OCI-LY1 (cell line): ENCODE results near the gene LINS1.

ENCODE experiments used
- H2AFZ ChIP-seq: fragments of 200-600 bp; sonication (generic), shearing (Covaris generic); 2 replicates; pipeline ENCODE4 v1.6.0; 2014; ENCODE audit warnings: antibody characterized with exemption, mild to moderate bottlenecking, low read length
- H3F3A ChIP-seq: fragments of 200-600 bp; sonication (generic), shearing (Covaris generic); 2 replicates; pipeline ENCODE4 v1.6.0; 2014; ENCODE audit warnings: mild to moderate bottlenecking, antibody characterized with exemption, low read length, moderate library complexity; ENCODE audit not compliant: insufficient read depth
- H3K27ac ChIP-seq: fragments of 200-600 bp; sonication (generic); 2 replicates; pipeline ENCODE4 v1.5.1; 2014; ENCODE audit warnings: low read length, mixed run types, mild to moderate bottlenecking, low read depth; ENCODE audit not compliant: poor library complexity, severe bottlenecking
- H3K27me3 ChIP-seq: fragments of 200-600 bp; sonication (generic); 2 replicates; pipeline ENCODE4 v1.6.0; 2014; ENCODE audit warnings: antibody characterized with exemption, mild to moderate bottlenecking, low read length, moderate library complexity; ENCODE audit not compliant: insufficient read depth
- H3K36me3 ChIP-seq: fragments of 200-600 bp; sonication (generic); 2 replicates; pipeline ENCODE4 v1.6.1; 2014; ENCODE audit warnings: mild to moderate bottlenecking, antibody characterized with exemption, low read length, moderate library complexity, mixed read lengths; ENCODE audit not compliant: insufficient read depth
- H3K4me1 ChIP-seq: fragments of 200-600 bp; sonication (generic); 2 replicates; pipeline ENCODE4 v1.5.1; 2014; ENCODE audit warnings: mild to moderate bottlenecking, low read length, moderate library complexity; ENCODE audit not compliant: insufficient read depth, severe bottlenecking
- H3K4me2 ChIP-seq: fragments of 200-600 bp; sonication (generic), shearing (Covaris generic); 2 replicates; pipeline ENCODE4 v1.6.1; 2014; ENCODE audit warnings: low read length
- H3K4me3 ChIP-seq: fragments of 200-600 bp; sonication (generic); 2 replicates; pipeline ENCODE4 v1.5.1; 2014; ENCODE audit warnings: low read length, low read depth, mild to moderate bottlenecking, mixed read lengths; ENCODE audit not compliant: poor library complexity, severe bottlenecking
- H3K79me2 ChIP-seq: fragments of 200-600 bp; shearing (Covaris generic); 2 replicates; pipeline ENCODE4 v1.6.1; 2016; ENCODE audit warnings: mixed run types, low read length, mixed read lengths; ENCODE audit not compliant: insufficient read depth
- H3K9ac ChIP-seq: fragments of 200-600 bp; sonication (generic), shearing (Covaris generic); 2 replicates; pipeline ENCODE4 v1.6.1; 2014; ENCODE audit warnings: mild to moderate bottlenecking, low read length, mixed read lengths
- H3K9me2 ChIP-seq: fragments of 200-600 bp; sonication (generic), shearing (Covaris generic); 2 replicates; pipeline ENCODE4 v1.6.1; 2014; ENCODE audit warnings: low read depth, mild to moderate bottlenecking, low read length, mixed read lengths
- H3K9me3 ChIP-seq: fragments of 200-600 bp; shearing (Covaris generic); 2 replicates; pipeline ENCODE4 v1.6.1; 2014; ENCODE audit warnings: low read length, mixed read lengths
- H4K20me1 ChIP-seq: fragments of 200-600 bp; sonication (generic), shearing (Covaris generic); 2 replicates; pipeline ENCODE4 v1.6.0; 2016; ENCODE audit warnings: mild to moderate bottlenecking, low read length; ENCODE audit not compliant: insufficient read depth
- EZH2 ChIP-seq: fragments of 200-600 bp; sonication (generic), shearing (Covaris generic); IDR thresholded peaks from 2 replicates; pipeline ENCODE4 v1.8.0; 2017; ENCODE audit warnings: borderline replicate concordance, mixed run types, mild to moderate bottlenecking, antibody characterized with exemption, low read length, moderate library complexity, mixed read lengths
- TF ChIP-seq, protein P1 (sequence below): fragments of 200-600 bp; sonication (generic), shearing (Covaris generic); IDR thresholded peaks from 2 replicates; pipeline ENCODE4 v1.5.1; 2017; ENCODE audit warnings: mild to moderate bottlenecking, antibody characterized with exemption, low read length, moderate library complexity, mixed read lengths

The LINS1 gene

DNA sequence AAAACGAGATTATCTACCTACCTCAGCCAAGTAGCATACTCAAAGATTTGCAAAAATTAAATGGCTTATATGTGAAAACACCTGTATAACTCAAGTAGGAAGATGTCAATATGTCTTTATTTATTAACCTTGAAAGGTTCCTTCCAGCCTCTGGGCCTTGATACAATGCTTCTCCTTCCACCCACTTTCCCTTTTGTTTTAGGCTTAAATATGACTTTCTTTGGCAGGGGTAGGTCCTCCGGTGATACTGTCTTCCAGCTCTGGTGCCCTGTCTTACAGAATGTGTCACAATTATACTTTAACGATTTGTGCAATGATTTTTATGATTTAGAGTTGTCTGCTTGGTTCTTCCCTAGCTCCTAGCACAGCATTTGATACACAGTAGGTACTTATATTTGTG lies 4.1 kb downstream of the LINS1 start:
- Histone ChIP-seq H4K20me1 (no peaks in the 10 kb centered on the region), H3K9ac (no peak overlapping the region), H3K27ac (no peak overlapping the region), H3K4me1 (peaks cover 34% of the 10 kb centered on the region), H3K9me3 (no peaks in the 10 kb centered on the region), H3K27me3 (no peaks in the 10 kb centered on the region), H3K4me3 (no peak overlapping the region), H2AFZ (no peak overlapping the region), H3F3A (no peaks in the 10 kb centered on the region), H3K9me2 (no peaks in the 10 kb centered on the region), H3K79me2 (peaks cover 79% of the 10 kb centered on the region), H3K4me2 (no peak overlapping the region), H3K36me3 (peaks cover 7% of the 10 kb centered on the region)
- TF ChIP-seq, protein P1, sequence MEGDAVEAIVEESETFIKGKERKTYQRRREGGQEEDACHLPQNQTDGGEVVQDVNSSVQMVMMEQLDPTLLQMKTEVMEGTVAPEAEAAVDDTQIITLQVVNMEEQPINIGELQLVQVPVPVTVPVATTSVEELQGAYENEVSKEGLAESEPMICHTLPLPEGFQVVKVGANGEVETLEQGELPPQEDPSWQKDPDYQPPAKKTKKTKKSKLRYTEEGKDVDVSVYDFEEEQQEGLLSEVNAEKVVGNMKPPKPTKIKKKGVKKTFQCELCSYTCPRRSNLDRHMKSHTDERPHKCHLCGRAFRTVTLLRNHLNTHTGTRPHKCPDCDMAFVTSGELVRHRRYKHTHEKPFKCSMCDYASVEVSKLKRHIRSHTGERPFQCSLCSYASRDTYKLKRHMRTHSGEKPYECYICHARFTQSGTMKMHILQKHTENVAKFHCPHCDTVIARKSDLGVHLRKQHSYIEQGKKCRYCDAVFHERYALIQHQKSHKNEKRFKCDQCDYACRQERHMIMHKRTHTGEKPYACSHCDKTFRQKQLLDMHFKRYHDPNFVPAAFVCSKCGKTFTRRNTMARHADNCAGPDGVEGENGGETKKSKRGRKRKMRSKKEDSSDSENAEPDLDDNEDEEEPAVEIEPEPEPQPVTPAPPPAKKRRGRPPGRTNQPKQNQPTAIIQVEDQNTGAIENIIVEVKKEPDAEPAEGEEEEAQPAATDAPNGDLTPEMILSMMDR: no peak
- TF ChIP-seq EZH2: no peak

DNA sequence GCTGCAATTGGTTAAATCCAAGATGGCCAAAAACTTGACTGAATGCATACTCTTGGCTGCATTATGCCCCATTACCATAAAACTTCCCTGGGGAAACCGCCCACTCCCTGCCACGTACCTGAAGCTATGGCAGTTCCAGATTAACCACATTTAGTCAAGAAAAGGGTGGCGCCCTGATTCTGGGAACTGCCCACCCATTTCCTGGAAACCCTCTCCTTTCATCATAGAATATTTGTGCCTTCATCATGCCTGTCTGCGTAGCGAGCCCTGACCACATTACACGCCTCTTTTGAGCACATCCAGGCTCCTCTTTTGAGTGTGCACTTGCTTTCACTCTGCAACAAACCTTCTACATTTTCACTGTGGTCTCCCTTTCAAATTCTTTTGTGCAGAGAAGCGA lies 5.2 kb downstream of the LINS1 start:
- Histone ChIP-seq H3K9ac (no peak overlapping the region), H3K27ac (no peak overlapping the region), H3K4me1 (peaks cover 34% of the 10 kb centered on the region), H3K9me3 (no peaks in the 10 kb centered on the region), H3K79me2 (peaks cover 83% of the 10 kb centered on the region), H3K9me2 (no peaks in the 10 kb centered on the region), H3K27me3 (no peaks in the 10 kb centered on the region), H2AFZ (no peak overlapping the region), H3K4me3 (no peak overlapping the region), H3K4me2 (peak overlapping the region; percentile 45; the same call in 1 of the 2 replicates), H4K20me1 (no peaks in the 10 kb centered on the region), H3F3A (no peaks in the 10 kb centered on the region), H3K36me3 (peaks cover 13% of the 10 kb centered on the region)
- TF ChIP-seq, protein P1: no peak
- TF ChIP-seq EZH2: no peak

DNA sequence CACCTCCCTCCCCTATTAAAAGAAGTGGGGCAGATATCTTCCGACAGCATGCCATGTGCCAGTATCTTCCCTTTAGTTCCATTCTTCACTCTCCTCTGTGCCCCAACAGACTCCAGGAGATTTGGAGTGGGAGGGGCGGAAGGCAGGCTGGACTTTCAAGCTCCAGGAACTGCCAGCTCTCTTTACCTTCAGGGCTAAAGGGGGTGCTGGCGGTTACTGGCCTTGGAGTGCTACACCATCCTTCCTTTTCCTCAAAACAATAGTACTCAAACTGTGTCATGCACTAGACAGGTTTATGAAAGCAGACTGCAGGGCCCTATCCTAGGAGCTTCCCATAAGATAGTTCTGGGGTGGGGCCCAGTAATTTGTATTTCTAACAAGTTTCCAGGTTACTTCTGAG lies 6.0 kb downstream of the LINS1 start:
- H4K20me1 ChIP-seq: no peaks in the 10 kb centered on the region
- H3K27ac ChIP-seq: no peak overlapping the region
- no peak overlapping the region for H2AFZ ChIP-seq
- no peaks in the 10 kb centered on the region for H3K9me2 ChIP-seq
- H3K4me1 ChIP-seq: peaks cover 30% of the 10 kb centered on the region
- no peaks in the 10 kb centered on the region for H3K27me3 ChIP-seq
- H3K9me3 ChIP-seq: no peaks in the 10 kb centered on the region
- no peak overlapping the region for H3K4me3 ChIP-seq
- H3K9ac ChIP-seq: no peak overlapping the region
- H3K36me3 ChIP-seq: peaks cover 13% of the 10 kb centered on the region
- no peak overlapping the region for H3K4me2 ChIP-seq
- peaks cover 75% of the 10 kb centered on the region for H3K79me2 ChIP-seq
- no peak for TF ChIP-seq EZH2
- TF ChIP-seq, protein P1: no peak
- no peaks in the 10 kb centered on the region for H3F3A ChIP-seq
